ENCODE data around the gene GPR61.

GPR61 gene
- 0.12 to 1.6 (median 0.34) reads per million in 4 donors for total RNA-seq

- no peak for DNase-seq
These were observed at the start of gene GPR61 for GRCh38 chr1:109539676-109540075. Gene GPR61 (plus strand): TSS chr1:109539872. CDS start chr1:109543023, 3,151 bp downstream.

- peak in 4 of 5 donors; percentile 44 to 68 (median 56) for DNase-seq
These were observed 49.4 kb upstream of the GPR61 start for GRCh38 chr1:109490029-109490933.

GRCh38 chr1:109490934-109491302, 48.8 kb upstream of the GPR61 start:
- DNase-seq: no peak

GRCh38 chr1:109491372-109491771, 48.3 kb upstream of the GPR61 start:
- no peak for DNase-seq

GRCh38 chr1:109492779-109493178, 46.9 kb upstream of the GPR61 start:
- no peak for DNase-seq

GRCh38 chr1:109493227-109493626, 46.4 kb upstream of the GPR61 start:
- no peak for DNase-seq

- peak; percentile 76 to 89 (median 84) for DNase-seq
These were observed 45.7 kb upstream of the GPR61 start, which contains the start of gene CYB561D1 for GRCh38 chr1:109493805-109494539. Gene CYB561D1 (plus strand): TSS chr1:109494094. CDS start chr1:109494140, 46 bp downstream.

GRCh38 chr1:109495738-109496137, 43.9 kb upstream of the GPR61 start:
- DNase-seq: no peak

- DNase-seq: no peak
These were observed 42.1 kb upstream of the GPR61 start for GRCh38 chr1:109497449-109498160.

- no peak for DNase-seq
These were observed 41.4 kb upstream of the GPR61 start for GRCh38 chr1:109498161-109498801.

GRCh38 chr1:109499081-109499480, 40.6 kb upstream of the GPR61 start:
- no peak for DNase-seq

GRCh38 chr1:109499661-109500536, 39.8 kb upstream of the GPR61 start:
- DNase-seq: peak in 4 of 5 donors; percentile 40 to 48 (median 42)

GRCh38 chr1:109500941-109501381, 38.7 kb upstream of the GPR61 start:
- DNase-seq: no peak

GRCh38 chr1:109501644-109502363, 37.9 kb upstream of the GPR61 start:
- no peak for DNase-seq

- DNase-seq: peak; percentile 28 to 68 (median 55)
These were observed 37.3 kb upstream of the GPR61 start for GRCh38 chr1:109502364-109502851.

GRCh38 chr1:109503935-109504334, 35.7 kb upstream of the GPR61 start:
- DNase-seq: no peak

- no peak for DNase-seq
These were observed 34.7 kb upstream of the GPR61 start for GRCh38 chr1:109504974-109505373.

- no peak for DNase-seq
These were observed 31.4 kb upstream of the GPR61 start for GRCh38 chr1:109508001-109508872.

- DNase-seq: no peak
These were observed 30.8 kb upstream of the GPR61 start for GRCh38 chr1:109508873-109509175.

Measured in T-helper 1 cell (primary cell).